ENCODE data around the gene MRAP2.

DNA sequence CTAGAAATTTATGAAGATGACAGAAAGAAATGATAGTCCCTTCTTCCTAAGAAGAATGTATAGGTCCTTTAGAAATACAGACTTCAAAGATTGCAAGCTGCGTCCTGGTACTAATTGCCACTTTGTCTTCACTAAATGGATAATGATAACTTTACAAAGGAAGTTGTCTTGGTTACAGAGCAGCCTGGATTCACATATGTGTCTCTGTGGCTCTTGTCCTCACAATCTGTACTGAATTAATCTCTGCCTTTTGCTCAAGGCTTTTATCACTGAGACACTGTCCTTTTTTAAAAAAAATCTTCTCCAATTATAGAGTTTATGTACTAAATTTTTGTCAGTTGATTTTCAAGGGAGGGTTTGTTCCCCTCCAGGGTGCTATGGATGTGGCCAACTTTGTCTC lies 17.5 kb upstream of the MRAP2 start:
- no peak for TF ChIP-seq POLR2A (IDR thresholded peaks at IDR 0.05; ENCODE audit: low read depth, low read length)
- no peak for TF ChIP-seq POLR2AphosphoS5 (IDR thresholded peaks at IDR 0.05; ENCODE audit: low read depth, low read length)
